ENCODE measurements around the gene SLC35F5.
"Not testable (repeated sequence)": the region's sequence is repeated elsewhere in the genome, so short reads cannot be mapped to it uniquely, and the experiment has no call there.

The SLC35F5 gene

DNA sequence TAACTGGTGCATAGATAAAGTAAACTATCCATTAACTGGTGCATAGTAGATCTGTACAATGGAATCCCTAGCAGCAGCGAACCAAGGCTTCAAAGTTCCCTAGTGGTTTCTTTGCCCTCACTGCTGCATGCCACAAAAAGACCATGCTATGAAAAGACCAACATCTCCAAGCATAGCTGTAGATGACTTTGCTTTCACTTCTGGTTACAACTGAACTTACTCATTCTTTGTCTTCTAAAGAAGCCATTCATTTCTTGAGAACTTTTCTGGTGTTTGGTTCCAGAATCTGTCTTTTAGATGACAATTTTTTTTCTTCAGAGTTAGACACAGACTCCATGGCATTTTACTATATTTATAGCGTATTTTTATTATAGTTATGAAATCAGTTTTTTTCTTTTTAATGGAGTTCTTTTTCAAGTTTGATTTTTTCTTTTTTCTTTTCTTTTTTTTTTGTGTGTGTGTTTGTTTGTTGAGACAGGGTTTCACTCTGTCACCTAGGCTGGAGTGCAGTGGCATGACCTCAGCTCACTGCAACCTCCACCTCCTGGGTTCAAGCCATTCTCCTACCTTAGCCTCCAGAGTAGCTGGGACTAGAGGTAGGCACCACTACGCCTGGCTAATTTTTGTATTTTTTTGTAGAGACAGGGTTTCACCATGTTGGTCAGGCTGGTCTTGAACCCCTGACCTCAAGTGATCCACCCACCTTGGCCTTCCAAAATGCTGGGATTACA lies 63.6 kb downstream of the SLC35F5 start:
- no peak overlapping the region for H3K4me3 ChIP-seq (ENCODE audit: low read depth, low read length)
- ChIA-PET CTCF (no interaction called here), POLR2A (no interaction called here)
- TF ChIP-seq, protein P1, sequence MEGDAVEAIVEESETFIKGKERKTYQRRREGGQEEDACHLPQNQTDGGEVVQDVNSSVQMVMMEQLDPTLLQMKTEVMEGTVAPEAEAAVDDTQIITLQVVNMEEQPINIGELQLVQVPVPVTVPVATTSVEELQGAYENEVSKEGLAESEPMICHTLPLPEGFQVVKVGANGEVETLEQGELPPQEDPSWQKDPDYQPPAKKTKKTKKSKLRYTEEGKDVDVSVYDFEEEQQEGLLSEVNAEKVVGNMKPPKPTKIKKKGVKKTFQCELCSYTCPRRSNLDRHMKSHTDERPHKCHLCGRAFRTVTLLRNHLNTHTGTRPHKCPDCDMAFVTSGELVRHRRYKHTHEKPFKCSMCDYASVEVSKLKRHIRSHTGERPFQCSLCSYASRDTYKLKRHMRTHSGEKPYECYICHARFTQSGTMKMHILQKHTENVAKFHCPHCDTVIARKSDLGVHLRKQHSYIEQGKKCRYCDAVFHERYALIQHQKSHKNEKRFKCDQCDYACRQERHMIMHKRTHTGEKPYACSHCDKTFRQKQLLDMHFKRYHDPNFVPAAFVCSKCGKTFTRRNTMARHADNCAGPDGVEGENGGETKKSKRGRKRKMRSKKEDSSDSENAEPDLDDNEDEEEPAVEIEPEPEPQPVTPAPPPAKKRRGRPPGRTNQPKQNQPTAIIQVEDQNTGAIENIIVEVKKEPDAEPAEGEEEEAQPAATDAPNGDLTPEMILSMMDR (IDR thresholded peaks at IDR 0.05; ENCODE audit: insufficient read depth, low read length, missing control alignments) = no peak
- no peak for DNase-seq (ENCODE audit: low read depth, low spot score)

DNA sequence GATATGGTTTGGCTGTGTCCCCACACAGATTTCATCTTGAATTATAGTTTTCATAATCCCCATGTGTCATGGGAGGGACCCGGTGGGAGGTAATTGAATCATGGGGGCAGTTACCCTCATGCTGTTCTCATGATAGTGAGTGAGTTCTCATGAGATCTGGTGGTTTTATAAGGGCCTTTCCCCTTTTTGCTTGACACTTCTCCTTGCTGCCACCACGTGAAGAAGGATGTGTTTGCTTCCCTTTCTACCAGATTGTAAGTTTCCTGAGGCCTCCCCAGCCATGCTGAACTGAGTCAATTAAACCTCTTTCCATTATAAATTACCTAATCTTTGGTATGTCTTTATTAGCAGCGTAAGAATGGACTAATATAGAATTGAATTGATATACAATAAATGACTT lies 65.6 kb downstream of the SLC35F5 start:
- POLR2A ChIA-PET; CTCF ChIA-PET; H3K4me3 ChIP-seq (ENCODE audit: low read depth, low read length); DNase-seq (ENCODE audit: low read depth, low spot score): not testable (repeated sequence)

DNA sequence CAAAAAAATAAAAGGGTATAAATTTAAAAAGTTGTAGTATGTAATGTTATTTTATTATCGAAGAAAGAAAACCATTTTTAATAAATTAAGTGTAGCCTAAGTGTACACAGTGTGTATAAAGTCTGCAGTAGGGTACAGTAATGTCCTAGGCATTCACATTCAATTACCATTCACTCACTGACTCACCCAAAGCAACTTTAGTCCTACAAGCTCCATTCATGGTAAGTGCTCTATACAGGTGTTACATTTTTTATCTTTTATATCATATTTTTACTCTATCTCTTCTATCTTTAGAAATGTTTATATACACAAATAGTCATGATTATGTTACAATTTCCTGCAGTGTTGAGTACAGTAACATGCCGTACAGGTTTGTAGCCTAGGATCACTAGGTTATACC lies 69.9 kb downstream of the SLC35F5 start:
- no peak for DNase-seq (ENCODE audit: low read depth, low spot score)
- ChIA-PET CTCF (no interaction called here), POLR2A (no interaction called here)
- TF ChIP-seq, protein P1 (IDR thresholded peaks at IDR 0.05; ENCODE audit: insufficient read depth, low read length, missing control alignments) = no peak
- no peak overlapping the region for H3K4me3 ChIP-seq (ENCODE audit: low read depth, low read length)

DNA sequence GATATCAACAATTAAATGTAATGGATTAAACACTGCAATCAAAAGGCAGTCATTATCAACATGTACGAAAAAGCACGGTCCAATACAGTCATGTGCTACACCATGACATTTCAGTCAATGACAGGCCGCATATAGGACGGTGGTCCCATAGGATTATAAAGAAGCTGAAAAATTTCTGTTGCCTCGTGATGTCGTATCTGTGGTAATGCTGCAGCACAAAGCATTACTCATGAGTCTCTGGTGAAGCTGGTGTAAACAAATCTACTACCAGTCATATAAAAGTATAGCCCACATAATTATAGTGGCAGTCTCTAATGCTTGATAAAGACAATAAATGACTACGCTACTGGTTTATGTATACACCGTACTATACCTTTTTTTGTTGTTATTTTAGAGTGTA lies 71.0 kb downstream of the SLC35F5 start:
- POLR2A ChIA-PET = no interaction called here
- TF ChIP-seq, protein P1 (IDR thresholded peaks at IDR 0.05; ENCODE audit: insufficient read depth, low read length, missing control alignments) = no peak

DNA sequence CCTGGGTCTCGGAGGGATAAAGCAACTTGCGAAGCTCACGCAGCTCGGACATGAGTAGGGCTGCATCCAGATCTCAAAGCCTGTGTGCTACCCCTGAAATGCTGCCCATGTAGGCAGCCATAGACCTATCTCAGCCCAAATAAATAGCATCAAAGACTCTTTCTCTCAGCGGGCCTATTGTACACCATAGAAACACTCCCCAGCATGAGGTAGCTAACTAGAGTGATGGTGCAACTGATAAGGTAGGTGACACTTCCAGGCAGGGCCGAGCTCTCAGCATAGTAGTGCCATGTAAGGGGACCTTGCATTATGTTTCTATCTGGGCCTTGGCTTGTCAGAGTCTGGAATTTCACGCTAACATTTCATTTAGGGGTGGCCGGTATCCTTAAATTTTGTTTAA lies 77.0 kb downstream of the SLC35F5 start:
- DNase-seq (ENCODE audit: low read depth, low spot score) = no peak
- TF ChIP-seq, protein P1 (IDR thresholded peaks at IDR 0.05; ENCODE audit: insufficient read depth, low read length, missing control alignments) = no peak
- H3K4me3 ChIP-seq (ENCODE audit: low read depth, low read length) = no peak overlapping the region
- CTCF ChIA-PET = interaction anchor here (1.1 to 1.2 kb wide), 2 partner anchors 24 to 43 kb away, joined by 3 to 4 read pairs; no protein-coding TSS in a partner anchor
- POLR2A ChIA-PET = interaction anchor here (0.6 kb wide), 1 partner anchor 22 kb away, joined by 3 read pairs; no protein-coding TSS in a partner anchor

More for the DNA sequence above, 71.0 kb downstream of the SLC35F5 start:
- CTCF ChIA-PET = no interaction called here
- no peak for DNase-seq (ENCODE audit: low read depth, low spot score)
- no peak overlapping the region for H3K4me3 ChIP-seq (ENCODE audit: low read depth, low read length)

DNA sequence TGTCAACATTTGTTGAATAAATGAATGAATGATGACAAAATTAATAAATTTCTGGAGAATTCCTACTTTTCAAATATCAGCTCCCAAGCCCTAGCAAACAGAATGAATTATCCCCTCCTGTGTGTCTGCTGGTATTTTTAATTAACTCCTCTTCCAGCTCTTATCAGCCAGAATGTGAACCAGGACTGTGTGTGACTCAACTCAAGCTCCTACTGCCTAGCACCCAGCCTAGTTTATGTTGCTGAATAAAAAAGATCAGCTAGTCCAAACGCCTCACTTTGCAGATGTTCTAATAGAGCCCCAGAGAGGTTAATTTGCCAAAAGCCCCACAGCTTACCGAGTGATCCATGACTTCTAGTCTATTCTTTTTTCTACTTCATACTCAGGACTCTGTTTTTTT lies 79.1 kb downstream of the SLC35F5 start:
- POLR2A ChIA-PET = no interaction called here
- H3K4me3 ChIP-seq (ENCODE audit: low read depth, low read length) = no peak overlapping the region
- CTCF ChIA-PET = no interaction called here
- TF ChIP-seq, protein P1 (IDR thresholded peaks at IDR 0.05; ENCODE audit: insufficient read depth, low read length, missing control alignments) = no peak
- DNase-seq (ENCODE audit: low read depth, low spot score) = no peak
